Left kidney (tissue), 2 donors: Measurements from ENCODE around the gene ARX. TPM values are rescaled to one million over a fixed set of nuclear protein-coding genes. Genes with fewer than 3 reads are reported as not detected.

ENCODE experiments used
- DNase-seq: peaks from one replicate; pipeline ENCODE4 v3.0.0-alpha.2; 2013
- polyA plus RNA-seq: library from polyadenylated mRNA; unstranded; fragments of 120-200 nt; gene quantifications from one replicate; pipeline ENCODE4 v1.2.1, GENCODE V29; 2013; ENCODE audit not compliant: insufficient read length

ARX gene
- polyA plus RNA-seq, 1 donor = not detected

DNA sequence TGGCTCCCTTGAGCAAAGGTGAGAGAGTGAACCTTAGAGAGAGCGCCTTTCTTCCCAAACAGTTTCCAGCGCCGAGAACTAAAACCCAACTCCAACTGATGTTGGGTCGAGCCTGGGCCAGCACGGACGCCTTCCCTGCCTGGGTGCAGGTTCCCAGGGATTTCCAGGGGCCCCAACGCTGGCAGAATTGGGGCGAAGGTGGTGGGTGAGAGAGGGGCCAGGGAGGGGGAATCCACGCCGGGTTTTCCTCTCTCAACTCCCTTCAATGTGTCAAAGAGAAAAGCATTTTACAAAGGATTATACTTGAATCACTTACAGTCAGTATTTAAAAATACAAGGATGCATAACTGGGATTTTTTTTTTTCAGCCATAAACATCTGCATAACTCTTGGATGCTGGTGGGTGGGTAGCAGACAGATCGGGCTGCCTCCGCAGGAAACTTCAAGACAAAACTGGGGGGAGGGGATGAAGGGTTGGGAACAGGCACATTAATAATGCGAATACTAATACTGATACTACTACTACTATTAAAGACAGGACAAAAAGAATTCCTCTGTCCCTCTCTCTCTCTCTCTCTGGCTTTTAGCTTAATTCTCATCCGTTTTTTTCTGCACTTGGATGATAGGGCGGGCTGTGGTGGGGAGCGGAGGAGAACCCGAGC, 1.3 kb upstream of the ARX start:
- no peak for DNase-seq

DNA sequence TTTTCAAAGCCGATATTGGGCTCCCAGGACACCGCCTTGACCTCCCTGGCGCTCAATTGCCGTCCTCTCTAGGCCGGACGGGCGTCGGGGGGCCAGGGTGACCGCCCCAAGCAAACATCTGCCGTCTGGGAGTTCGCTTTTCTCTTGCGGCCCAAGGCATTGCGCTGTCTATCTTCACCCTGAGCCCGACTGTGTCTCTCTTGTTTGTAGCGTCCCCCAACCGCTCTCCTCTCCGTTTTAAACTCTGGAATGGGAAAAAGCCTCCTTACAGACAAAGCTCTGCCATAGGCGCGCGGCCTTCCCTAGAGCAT, 551 bp upstream of the ARX start:
- no peak for DNase-seq

DNA sequence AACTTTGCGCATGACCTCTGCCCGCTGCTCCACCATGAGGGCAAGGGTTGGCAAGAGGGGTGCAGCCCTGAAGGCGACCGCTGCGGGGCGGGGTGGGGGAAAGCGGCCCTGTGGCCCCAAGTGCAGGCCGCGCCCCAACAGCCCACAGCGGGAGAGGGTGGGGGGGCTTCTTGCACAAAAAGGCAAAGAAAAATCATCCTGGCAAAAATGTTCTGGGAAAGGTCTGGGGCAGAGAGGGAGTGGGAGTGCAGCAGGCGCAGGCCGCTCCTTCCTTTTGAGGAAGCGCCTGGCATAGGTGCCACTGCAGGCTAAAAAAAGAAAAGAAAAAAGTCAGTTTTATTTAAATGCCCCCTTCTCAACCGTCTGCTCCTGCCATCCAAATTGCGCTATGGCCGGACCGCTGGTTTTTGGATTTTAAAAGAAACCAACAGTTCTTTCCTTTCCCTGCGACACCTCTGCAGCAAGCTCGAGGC, 1.4 kb downstream of the ARX start:
- no peak for DNase-seq

DNA sequence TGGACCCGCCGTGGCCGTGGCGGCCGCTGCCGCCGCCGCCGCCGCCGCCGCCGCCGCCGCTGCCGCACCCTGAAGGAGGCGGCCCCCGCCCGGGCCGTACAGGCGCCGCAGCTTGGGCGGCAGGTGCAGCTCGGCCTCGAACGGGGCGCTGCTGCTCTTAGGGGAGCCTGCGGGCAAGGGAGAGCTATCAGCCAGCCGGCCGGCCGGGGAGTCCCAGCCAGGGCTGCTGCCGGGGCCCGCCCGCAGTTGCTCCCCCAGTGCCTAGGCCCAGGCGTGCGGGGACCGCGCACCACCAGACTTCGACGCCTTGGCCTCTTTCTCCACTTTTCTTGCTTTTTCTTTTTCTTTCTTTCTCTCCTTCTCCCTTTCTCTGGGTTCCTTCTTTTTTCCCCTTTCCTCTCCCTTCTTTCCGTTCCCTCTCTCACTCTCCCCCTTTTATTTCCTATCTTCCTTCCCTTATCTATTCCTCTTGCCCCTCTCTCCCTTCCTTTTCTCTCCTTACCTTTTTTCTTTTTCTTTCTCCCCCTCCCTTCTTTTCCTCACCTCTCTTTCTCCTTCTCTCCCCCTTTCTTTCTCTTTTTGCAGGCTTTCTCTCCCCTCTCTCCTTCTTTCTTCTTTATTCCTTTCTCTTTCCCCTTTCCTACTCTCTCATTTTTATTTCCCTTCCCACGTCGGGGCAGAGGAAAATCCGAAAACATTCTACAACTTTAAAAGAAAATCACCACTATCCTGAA, 2.0 kb downstream of the ARX start:
- DNase-seq = no peak

DNA sequence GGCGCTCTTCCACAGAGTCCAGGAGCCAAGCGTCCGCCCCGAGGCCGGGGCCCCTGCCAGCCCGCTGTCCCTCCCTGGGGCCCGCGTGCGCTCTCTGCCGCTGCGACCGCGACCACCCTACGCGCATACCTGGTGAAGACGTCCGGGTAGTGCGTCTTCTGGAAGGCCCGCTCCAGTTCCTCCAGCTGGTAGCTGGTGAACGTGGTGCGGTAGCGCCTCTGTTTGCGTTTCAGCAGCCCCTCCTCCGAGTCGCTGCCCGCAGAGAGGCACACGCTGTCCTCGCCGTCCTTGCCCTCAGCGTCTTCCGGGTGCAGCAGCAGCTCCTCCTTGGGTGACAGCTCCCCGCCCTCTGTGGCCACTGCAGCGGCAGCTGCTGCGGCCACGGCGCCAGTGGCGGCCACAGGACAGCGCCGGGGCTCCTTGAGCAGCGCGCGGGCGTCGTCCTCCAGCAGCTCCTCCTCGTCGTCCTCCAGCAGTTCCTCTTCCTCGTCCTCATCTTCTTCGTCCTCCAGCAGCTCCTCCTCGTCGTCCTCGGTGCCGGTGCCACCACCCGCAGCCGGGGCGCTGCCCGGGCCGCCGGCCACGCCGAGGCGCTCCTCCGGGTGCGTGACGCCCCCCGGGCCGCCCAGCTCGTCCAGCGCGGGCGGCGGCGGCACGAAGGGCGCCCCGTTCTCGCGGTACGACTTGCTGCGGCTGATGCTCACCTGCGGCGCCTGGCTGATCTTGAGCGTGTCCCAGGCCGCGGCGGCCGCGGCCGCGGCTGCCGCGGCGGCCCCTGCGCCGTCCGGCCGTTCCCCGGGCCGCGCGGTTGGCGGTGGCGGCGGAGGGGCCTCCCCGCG, 2.8 kb downstream of the ARX start:
- DNase-seq = no peak

DNA sequence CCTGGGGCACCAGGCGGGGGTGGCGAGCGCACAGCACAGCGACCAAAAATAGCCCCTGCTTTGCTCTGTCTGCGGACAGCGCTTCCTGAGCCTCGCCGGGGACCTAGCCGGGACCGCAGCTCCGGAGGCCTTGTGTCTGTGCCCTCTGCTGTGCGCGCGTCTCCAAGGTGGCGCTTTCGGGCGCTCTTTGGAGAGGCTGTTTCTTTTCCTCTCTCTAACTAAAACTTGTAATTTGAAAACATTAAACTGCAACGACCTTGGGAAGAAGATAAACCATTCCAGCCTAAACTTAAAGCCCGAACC, 3.4 kb downstream of the ARX start:
- DNase-seq = no peak

DNA sequence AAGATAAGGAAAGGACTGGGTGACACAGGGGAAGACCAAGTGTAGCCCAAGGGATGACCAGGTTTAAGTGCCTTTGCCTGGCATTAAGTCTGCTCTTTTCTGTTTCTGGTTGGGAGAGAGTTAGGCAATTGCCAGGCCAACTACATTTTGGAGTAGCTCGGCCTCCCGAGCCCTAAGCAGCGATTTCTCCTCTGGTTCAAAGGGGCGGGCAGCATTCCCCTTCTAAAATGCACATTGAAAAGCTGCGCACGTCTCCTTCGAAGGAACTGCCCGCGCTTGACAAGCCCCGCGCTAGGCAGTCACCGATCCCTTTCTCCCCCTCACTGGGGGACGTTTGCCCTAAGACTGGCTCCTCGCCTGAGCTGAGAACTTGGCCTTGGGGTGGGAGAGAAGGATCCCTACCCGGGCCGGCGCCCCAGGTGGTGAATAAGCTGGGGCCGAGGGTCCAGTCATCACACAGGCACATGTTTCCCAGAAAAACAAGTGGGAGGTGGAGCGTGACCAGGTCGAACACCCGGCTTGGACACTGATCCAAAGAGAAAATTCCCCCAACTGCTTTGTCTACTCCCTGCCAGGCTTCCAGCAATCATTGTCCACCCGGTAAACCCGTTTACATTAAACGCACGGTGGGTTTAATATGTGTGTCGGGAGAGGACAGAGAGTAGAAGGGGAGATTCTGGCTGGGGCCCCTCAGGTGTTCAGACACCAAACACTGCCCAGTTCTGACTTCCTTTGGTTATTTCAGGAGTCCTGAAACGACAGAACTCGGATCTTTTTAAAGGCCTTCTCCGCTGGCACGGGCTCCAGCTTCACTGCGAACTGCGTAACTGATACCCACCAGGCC, 4.0 kb downstream of the ARX start:
- DNase-seq = no peak

DNA sequence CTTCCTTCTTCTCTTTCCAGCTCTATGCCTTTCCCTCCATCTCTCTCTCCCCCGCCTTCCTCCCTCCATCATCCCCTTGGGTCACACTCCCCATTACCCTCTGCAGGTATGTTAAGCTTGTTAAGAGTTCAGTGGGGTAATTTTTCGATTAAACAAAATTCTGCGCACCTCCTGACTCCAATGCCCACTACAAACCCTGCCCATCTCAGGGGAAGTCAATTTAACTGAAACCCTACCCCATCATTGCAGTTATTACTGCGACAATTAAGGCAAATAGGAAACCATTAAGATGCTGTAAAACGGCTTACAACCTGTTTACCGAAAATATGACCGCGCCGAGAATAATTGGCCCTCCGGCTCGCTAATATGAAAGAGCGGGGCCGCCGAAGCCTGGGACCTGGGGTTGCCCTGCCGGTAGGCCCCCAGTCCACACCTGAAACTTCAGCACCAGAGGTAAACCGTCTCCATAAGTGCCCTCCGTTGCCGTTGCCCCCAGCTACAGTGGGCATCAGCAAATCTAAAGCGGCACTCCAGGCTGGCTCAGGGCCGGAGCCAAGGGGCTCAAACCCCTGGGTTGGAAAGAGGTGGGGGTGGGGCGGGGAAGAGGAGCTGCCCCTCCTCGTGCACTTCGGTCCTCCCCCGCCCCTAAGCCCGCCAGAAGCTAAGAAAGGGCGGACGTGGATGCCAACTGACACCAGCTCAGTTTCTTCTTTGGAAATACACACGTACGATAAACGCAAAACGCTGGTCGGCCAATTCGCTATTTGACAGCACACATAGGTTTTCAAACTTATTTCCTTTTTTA, 4.8 kb downstream of the ARX start:
- no peak for DNase-seq

DNA sequence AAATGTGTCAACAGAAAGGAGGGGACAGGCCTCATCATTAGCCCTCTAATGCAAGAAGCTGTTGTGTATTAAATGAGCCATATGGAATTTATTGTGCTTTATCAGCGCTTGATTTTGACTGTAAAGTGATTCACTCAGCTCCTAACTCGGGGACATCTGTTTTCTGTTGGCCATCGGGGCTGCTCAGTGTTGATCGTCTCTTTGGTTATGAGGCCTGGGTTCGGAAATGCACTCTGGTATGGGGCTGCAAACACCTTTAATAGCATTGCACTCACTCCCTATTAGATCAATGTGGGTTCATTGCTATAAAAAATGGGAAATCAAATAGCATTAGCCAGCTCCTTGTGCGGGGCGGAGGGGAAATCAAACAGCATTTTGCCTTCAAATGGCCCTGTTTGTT, 6.4 kb downstream of the ARX start:
- no peak for DNase-seq

DNA sequence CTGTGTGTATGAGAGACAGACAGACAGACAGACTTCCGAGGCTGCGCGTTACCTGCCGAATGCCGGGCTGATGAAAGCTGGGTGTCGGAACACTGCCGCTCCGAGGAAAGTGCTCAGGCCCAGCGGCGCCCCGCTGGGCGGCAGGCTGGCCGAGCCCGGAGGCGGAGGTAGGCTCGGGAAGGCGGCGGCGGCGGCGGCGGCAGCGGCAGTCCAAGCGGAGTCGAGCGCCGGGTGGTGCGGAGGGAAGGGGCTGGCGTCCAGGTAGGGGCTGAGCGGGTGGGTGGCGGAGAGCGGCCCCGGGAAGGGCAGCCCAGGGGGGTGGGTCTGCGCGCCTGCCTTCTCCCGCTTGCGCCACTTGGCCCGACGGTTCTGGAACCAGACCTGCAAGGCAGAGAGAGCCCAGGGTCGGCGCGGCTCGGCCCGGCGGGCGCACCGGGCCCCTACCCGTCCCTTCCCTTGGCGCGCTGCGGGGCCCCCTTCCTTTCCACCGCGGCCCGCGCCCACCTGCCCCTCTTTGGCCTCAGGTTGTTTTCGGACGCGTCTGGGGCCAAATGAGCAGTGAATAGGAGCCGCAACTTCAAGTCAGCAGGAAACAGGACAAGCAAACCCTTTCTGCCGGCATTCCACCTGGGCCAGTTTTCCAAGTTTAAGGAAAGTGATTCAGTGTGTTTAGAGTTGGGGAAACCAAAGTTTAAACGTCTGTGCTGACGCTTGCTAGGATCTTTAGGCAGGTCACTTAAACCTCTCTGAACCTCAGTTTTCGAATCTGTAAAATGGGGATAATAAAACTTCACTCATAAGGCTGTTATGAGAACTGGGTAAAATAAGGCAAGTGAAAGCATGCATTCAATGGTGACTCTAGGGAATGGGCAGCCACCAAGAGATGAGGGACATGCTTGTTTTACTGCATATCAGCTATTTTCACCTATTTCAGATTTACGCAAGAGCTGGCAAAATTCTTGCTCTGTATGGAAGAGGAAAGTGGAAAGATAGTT, 8.4 kb downstream of the ARX start:
- no peak for DNase-seq

DNA sequence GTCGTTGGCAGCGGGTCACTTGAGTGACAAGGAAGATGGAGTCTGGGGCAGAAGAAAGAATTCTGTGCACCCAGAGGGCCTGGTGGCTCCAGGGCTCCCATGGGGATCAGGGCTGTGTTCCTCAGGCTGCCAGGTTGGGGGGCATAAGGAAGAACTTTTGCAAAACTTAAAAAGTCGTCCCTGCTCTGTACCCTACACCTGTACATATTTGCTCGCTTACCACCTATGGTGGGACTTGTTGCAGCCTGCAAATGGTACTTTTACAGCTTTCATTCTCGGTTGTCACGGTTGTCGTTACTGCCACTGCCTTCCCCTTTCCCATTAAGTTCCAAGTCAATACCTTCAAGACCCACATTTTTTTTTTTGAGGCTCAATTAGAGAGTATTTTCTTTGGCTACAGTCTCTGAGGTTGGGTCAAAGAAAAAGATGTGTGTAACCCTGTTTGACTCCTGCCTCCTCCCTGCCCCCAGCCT, 9.1 kb downstream of the ARX start:
- DNase-seq = no peak

DNA sequence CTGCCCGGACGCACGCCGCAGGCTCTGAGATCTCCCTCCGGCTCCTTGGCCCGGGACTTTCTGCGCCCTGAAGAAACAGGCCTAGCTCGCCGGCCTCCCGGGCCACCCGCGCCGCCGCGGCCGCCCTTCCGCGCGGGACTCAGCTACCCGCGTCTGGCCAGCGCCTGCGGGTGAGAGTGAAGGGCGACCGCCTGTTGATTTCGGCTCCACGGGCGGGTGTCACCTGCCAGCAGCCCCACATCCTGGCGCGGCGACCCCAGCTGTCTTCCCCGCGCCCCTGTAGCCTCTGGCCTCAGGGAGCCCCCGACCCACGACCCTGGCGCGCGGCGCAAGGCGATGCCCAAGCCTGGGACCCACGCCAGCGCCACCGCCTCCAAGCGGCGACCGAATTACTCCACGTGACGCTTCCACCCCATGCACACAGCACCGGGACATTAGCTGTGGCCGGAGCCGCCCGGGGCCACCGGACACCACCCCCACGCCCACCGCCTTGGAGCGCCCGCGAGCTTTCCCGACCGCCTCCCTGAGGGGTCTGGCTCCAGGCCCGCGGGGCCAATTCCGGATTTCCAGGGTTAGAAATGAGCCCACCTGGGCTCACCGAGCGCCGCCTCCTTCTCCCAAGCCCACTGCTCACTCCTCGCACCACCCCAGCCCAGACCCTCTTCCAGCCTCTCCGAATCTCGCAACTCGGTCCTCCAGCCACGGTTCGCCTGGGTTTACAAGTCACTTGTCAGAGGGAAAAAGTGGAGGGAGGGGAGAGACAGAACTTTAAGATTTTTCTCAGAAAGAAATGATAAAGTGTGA, 10.2 kb downstream of the ARX start:
- no peak for DNase-seq

DNA sequence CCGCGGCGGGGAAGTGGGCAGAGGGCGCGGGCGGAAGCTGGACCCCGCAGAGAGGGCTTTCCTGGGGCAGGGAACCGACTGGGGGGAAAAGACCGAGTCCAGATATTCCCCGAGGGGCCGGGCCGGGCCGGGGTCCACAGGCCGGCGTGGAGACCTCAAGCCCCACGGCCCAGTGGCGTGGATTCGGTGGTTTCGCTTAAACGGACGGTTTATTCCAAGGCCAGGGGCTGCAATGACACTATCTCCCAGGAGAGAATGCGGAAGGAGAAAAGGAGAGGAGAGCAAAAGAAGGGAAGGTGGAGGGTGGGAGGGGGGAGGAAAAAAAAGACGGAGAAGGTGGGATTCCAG, 10.8 kb downstream of the ARX start:
- no peak for DNase-seq

DNA sequence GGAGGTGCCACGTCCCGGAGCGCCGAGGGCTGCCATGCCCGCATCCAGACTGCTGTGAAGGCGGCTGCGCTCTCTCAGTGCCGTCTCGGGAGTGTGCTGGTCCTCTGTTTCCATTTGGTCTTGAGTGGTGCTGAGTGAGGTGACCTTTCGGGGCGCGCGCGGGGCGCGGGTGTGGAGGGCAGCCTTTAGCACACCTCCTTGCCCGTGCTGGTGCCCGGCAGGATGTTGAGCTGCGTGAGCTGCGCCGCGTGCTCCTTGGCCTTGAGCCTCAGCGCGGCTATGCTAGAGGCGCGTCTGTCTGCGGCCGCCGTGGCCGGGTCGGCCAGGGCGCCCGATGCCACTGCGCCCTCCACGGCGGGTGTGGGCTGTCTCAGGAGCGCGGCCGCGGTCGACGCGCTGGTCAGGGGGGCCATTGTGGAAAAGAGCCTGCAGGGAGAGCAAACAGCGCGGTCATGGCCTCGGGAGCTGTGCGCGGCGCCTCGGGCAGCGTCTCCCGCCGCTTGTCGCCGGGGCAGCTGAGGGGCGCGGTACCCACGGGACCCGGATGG, 11.2 kb downstream of the ARX start:
- no peak for DNase-seq

DNA sequence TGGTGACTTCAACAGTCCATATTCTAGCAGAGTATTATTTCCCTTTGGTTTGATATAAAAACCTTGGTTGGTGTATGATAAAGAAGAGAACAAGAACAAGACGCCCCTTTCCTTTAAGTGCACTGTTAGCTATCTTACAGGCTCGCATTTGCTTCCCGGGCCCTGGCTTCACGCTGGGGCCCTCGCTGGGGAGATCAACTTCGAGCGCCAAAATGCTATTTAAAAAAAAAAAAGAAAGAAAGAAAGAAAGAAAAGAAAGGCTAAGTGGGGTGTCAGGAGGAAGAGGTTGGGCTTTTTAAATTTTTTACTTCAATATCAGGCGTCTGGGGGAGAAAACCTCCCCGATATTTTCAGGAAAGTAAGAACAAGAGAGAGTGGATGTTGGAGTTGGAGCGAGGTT, 11.7 kb downstream of the ARX start:
- DNase-seq = no peak

DNA sequence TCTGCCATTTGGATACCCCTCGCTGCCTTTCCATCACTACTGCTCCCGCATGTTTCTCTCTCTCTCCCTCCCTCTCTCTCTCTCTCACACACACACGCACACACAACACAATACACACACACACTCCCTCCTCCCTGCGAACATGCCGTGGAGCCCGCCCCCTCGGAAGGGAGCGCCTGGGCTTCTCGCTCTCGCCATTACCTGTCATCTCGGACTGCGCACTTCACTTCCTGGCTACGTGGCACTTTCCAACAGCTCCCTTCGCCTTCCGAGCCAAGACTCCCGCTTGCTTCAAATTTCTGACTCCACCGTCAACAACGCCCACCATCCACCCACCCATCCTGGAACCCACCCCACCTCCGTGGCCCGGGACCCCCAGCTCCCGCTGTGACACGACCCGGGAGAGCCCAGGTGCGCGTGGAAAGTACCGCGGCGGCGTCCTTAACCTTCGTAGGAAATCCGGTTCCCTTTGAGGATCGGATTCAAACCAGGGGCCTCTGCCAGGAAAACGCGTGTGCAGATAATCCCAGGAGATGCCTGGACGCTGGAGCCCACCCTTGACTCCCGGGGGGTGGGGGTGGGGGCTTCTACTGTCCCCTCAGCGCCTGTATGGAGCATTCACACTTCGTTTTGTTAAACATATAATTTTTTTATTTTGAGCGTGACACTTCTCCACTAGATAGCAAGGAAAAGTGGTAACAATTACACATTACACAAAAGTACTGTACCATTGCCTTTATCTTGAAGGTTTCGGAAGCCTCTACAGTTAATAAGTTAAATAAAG, 12.5 kb downstream of the ARX start:
- no peak for DNase-seq

DNA sequence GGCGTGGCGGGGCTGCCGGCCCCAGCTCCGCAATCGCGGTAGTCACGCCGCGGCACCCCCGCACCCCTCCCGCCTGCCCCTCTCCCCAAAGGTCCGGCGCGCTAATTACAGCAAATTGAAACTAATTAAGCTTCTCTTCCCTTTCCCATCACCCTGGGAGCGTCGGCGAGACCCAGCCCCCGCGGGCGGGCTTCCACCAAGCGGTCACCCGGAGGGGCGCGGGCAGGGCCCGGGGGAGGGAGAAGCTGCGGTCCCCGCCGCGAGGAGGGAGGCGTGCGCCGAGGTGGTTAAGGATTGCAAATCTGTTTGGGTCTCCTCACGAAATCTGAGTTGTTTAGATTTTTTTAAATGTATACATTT, 13.1 kb downstream of the ARX start:
- DNase-seq = no peak
